Activated CD4-positive, alpha-beta T cell treated with anti-CD3 and anti-CD28 coated beads for 4 hours (primary cell): ENCODE results near the gene TNFAIP1.

Experiments
- DNase-seq, 2 donors: peaks; one replicate each; pipeline ENCODE4 v3.0.0-alpha.2; 2020

TNFAIP1 gene

DNA sequence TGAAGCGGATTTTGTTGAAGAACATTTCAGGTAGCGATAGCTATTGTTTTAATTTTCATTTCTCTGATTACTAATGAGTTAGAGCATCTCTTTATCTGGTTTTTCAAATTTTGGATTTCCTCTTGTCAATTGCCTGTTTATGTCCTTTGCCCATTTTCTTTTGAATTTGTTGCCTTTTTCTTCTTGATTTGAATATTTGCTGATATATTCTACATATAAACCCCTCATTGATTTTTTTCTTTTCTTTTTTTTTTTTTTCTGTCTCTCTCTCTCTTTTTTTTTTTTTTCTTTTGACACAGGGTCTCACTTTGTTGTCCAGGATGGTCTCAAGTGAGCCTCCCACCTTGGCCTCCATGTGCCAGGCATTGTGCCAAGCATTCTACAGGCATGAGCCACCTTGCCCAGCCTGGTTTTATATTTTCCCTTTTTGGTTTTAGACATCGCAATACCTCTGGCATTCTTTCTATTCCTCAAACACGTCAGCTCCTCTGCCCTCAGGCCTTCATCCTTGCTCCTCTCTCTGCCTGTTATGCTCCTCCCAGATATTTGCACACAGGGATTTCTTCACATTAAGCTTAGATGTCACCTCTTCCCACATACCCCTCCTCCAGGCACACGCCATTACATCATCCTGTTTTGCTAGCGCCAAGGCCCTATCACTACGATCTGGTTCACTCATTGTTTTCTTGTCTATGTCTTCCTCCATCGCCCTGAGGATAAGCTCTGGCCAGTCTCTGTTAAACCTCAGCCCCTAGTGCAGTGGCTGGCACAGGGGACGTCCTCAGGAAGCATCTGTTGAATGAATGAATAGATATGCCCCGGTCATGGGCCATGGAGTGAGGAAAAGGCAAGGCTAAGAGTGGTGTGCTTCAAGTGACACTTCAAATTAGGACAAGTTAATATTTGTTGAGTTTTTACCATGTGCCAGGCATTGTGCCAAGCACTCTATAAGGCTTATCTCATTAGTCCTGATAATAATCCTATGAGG is 44.5 kb downstream of the TNFAIP1 start:
- no peak for DNase-seq

DNA sequence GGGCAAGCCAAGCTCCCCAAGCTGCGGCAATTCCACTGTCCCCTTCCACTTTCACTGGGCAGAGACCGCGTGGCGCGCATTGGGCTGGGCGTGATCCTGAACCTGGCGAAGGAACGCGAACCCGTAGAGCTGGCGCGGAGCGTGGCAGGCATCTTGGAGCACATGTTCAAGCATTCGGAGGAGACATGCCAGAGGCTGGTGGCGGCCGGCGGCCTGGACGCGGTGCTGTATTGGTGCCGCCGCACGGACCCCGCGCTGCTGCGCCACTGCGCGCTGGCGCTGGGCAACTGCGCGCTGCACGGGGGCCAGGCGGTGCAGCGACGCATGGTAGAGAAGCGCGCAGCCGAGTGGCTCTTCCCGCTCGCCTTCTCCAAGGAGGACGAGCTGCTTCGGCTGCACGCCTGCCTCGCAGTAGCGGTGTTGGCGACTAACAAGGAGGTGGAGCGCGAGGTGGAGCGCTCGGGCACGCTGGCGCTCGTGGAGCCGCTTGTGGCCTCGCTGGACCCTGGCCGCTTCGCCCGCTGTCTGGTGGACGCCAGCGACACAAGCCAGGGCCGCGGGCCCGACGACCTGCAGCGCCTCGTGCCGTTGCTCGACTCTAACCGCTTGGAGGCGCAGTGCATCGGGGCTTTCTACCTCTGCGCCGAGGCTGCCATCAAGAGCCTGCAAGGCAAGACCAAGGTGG is 45.7 kb downstream of the TNFAIP1 start:
- no peak for DNase-seq

DNA sequence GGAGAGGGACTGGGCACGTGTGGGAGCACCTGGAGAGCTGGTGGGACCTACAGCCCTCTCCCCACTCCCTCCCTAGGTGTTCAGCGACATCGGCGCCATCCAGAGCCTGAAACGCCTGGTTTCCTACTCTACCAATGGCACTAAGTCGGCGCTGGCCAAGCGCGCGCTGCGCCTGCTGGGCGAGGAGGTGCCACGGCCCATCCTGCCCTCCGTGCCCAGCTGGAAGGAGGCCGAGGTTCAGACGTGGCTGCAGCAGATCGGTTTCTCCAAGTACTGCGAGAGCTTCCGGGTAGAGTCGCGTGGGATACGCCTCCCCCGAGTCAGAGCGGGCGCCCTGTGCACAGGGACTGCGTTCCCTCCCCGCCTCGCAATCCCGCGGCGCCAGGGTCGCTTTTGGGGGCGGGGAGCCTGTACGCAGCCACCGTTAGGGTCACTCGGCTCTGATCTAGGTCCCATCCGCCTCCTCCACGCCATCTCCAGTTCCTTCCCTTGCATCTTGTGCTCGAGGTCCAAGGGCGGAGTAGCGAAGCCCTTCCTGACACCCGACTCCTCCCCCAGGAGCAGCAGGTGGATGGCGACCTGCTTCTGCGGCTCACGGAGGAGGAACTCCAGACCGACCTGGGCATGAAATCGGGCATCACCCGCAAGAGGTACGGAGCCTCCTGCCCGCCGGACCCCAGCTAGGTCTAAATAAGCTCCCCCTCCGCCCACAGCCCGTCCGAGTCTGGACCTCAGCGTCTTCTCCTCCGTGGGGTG is 48.9 kb downstream of the TNFAIP1 start:
- peak; percentile 53 to 59 for DNase-seq

DNA sequence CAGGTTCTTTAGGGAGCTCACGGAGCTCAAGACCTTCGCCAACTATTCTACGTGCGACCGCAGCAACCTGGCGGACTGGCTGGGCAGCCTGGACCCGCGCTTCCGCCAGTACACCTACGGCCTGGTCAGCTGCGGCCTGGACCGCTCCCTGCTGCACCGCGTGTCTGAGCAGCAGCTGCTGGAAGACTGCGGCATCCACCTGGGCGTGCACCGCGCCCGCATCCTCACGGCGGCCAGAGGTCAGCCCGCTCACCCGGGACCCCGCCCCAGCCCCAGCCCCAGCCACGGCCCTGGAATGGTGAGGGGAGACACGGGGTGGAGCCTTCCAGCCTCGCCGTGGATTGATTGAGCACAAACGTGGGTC is 49.5 kb downstream of the TNFAIP1 start:
- no peak for DNase-seq

DNA sequence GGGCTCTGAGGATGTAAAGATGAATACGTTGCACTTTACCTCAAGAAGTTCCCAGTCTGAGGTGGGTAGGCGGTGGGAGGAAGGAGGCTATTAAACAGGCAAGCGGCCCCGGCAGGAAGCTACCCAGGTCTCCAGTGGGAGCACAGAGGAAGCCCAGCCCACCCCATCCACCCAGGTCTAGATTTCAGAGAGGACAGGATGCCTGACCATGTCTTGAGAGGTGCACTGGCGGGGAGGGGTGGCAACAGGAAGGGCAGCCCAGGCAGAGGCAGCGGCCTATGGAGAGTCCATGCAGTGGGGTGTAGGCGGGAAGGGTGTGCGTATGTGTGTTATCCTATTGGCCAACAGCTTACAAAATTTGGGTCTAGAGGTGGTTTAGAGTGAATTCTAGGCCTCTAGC is 49.8 kb downstream of the TNFAIP1 start:
- no peak for DNase-seq

DNA sequence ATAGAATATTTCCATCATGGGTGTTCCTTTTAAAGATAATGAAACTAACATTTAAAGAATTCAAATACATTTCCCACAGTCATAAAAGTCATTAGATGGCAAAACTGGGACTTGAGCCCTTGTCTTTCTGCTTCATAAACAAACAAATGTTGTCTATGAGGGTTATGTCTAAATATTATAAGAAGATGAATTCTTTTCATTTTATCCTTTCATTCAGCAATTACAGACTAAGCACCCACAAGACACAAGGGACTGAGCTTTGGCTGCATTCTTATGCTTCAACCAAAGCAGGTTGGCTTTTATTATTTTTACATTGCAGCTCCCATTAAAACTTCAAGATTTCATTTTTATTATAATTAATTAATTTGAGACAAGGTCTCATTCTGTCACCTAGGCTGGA is 50.8 kb downstream of the TNFAIP1 start:
- DNase-seq = no peak

DNA sequence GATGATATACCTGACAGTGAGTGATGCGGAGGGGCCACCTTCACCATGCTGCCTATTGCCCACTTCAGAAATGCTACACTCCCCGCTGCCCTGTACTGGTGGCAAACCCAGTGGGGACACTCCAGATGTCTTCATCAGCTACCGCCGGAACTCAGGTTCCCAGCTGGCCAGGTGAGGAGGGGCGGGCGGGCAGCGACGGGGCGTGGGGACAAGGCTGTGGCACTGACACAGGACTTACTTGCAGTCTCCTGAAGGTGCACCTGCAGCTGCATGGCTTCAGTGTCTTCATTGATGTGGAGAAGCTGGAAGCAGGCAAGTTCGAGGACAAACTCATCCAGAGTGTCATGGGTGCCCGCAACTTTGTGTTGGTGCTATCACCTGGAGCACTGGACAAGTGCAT is 52.5 kb downstream of the TNFAIP1 start:
- no peak for DNase-seq

DNA sequence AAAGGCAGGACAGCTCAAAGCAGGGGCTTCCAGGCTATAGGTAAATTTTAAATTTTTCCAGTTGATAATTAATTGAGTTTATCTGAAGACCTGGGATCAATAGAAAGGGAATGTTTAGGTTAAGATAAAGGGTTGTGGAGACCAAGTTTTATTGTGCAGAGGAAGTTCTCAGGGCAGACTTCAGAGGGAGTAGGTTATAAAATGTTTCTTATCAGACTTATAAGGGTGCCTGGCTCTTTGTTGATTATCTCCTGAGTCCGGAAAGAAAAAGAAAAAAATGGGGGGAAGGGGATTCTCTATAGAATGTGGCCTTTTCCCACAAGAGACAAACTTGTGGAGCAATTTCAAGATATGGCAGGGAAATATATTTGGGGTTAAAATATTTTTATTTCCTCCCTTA is 54.6 kb downstream of the TNFAIP1 start:
- no peak for DNase-seq

DNA sequence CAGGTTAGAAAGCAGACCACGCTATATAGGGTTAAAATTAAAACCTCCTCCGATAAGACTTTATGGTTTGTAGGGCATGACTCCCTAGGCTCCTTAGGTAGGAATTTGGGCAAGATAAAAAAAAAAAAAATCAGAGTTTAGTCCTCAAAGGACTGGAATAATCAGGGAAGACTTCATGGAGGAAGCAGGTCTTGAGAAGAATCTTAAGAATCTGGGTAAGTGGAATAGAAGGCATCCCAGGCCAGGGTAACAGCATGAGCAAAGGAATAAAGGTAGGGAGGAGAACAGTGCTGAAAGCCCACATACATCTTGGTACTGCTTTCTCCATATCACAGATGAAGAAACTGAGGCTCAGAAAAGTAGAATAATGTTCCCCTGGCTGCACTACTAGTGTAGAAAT is 55.0 kb downstream of the TNFAIP1 start:
- DNase-seq = no peak

DNA sequence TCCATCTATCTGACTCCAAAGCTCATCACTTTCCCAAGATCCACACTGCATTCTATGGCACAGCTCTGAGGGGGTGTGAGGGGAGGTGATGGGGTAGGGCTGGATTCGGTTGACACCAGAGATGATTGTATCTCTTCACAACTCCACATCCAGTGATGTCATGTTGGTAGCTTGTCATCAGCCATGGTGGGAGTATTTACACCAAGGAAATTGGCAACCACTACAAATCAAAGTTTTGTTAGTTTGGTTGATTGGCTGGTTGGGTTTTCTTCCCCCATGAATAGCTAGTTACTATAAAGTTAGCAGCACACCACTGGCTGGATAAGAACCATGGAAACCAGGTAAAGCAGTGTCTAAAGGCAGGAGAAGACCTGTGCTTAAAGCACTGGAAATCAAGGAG is 55.4 kb downstream of the TNFAIP1 start:
- DNase-seq = no peak

DNA sequence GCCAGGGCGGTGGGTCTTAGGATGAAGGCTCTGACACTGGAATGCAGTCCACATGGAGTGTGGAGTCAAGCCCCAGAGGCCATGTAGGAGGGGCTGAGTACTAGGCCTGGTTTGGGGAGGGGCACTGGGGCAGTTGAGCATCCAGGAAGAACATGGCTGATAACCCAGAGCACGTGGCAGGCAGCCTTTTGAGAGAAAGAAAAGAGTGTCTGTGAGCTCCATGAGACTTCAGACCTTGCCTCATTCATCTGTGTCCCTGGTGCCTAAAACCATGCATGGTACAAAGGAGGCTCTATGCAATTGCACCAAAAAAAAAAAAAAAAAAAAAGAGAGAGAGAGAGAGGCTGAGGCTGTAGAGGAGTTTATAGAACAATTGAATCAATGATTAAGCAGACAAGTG is 55.8 kb downstream of the TNFAIP1 start:
- no peak for DNase-seq

DNA sequence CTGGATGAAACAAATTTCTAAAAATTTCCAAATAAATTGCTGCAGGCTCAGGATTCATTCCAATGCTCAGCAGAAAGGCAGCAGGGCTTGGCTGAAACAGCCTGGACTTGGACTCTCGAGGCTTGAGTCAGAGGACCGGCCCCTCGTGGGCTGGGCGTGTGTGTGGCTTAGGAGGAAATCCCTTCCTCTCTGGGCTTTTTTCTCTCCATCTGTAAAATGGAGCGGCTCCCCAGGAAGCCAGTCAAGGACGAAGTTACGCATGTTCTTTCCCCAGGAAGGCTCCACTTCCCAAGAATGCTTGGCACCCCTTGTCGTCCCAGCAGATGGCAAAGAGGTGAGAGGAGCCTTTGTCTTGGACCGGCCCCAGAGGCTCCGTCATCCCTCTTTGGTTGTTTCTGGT is 56.9 kb downstream of the TNFAIP1 start:
- no peak for DNase-seq

DNA sequence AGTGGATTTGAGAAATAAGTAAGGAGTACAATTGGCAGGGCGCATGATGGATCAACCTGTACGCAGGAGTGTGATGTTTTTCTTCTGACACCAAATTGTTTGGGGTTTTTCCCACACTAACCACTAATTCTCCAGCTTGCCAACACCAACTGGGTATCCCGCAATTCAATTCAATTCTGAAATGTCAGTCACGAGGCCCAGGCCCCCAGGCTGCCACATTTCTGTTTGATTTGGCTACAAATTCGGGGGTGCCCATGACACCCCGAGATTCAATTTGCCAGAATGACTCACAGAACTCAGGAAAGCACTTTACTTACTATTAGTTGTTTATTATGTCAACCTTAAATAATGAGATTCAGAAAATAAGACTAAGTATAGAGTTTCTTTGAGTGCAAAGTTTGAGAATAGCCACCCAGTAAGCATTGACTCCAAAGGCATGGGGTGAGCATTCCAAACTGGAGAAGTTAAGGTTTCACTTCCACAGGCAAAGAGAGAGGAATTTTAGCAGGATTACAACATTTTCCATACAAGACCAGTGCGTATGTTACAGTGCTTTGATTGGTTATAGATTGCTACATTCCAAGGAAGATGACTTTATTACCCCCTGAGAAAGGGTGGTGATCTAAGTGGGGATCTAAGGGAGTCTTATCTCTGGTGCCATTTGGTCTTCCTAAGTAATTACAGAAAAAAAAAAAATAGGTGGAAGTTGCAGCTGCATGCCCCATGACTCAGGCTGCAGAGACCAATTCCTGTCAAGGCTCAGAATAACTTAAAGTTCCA is 59.0 kb downstream of the TNFAIP1 start:
- no peak for DNase-seq

DNA sequence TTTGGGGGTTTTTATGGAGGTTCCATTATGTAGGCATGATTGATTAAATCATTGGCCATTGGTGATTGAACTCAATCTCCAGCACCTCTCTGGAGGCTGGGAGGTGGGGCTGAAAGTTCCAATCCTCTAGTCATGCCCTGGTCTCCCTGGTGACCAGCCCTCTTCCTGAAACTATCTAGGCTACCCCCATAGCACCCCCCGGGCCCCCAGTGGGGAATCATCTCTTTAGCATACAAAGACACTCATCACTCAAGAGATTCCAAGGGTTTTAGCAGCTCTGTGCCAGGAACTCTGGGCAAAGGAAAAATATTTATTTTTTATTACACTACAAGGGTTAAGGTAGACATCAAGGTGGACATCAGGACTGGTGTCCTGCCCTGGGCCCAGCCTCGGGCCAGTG is 59.9 kb downstream of the TNFAIP1 start:
- no peak for DNase-seq

DNA sequence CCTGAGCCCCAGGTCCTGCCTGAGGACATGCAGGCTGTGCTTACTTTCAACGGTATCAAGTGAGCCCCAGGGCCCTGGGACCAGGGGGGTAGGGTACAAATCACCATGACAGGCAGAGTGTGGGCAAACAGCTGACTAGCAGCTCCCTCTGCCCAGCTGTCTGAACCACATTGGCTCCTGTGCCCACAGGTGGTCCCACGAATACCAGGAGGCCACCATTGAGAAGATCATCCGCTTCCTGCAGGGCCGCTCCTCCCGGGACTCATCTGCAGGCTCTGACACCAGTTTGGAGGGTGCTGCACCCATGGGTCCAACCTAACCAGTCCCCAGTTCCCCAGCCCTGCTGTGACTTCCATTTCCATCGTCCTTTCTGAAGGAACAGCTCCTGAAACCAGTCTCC is 60.4 kb downstream of the TNFAIP1 start:
- no peak for DNase-seq
